MCF 10A (cell line): ENCODE results near the gene RICTOR. TPM values are rescaled to one million over a fixed set of nuclear protein-coding genes. Genes with fewer than 3 reads are reported as not detected.

Experiments used
- BruUV-seq: library from RNA; stranded (reverse); fragments of 400-500 nt; replicated peaks from 2 replicates; lab custom pipeline; 2021; lab: Mats Ljungman, UMichigan
- CTCF ChIA-PET: fragments of 300-600 bp; sonication (Branson Sonifier 250); formaldehyde crosslinking; extraction: SDS; loops from one replicate; lab custom pipeline; 2021; ENCODE audit warnings: antibody characterized with exemption, inconsistent platforms; lab: Yijun Ruan, JAX
- POLR2A ChIA-PET: fragments of 300-600, 350-650 bp; sonication (Branson Sonifier 250); formaldehyde crosslinking; extraction: SDS; loops from one replicate; lab custom pipeline; 2020; ENCODE audit warnings: antibody characterized with exemption, inconsistent platforms; lab: Yijun Ruan, JAX
- DNase-seq: peaks from one replicate; pipeline ENCODE4 v3.0.0-alpha.2; 2018; ENCODE audit not compliant: unreplicated experiment
- H3K27ac Mint-ChIP-seq: one replicate; pipeline ENCODE4 v1.8.0; 2022; ENCODE audit warnings: mild to moderate bottlenecking, low read depth, mixed read lengths; ENCODE audit not compliant: unreplicated experiment
- H3K27me3 Mint-ChIP-seq: one replicate; pipeline ENCODE4 v1.8.0; 2022; ENCODE audit warnings: mixed read lengths; ENCODE audit not compliant: insufficient read depth, unreplicated experiment
- H3K36me3 Mint-ChIP-seq: one replicate; pipeline ENCODE4 v1.8.0; 2022; ENCODE audit warnings: mild to moderate bottlenecking, moderate library complexity, mixed read lengths; ENCODE audit not compliant: insufficient read depth, unreplicated experiment
- H3K4me1 Mint-ChIP-seq: one replicate; pipeline ENCODE4 v1.8.0; 2022; ENCODE audit warnings: mixed read lengths; ENCODE audit not compliant: insufficient read depth, unreplicated experiment
- H3K4me3 Mint-ChIP-seq: one replicate; pipeline ENCODE4 v1.8.0; 2022; ENCODE audit warnings: mild to moderate bottlenecking, moderate library complexity, mixed read lengths; ENCODE audit not compliant: unreplicated experiment
- H3K9me3 Mint-ChIP-seq: one replicate; pipeline ENCODE4 v1.8.0; 2022; ENCODE audit warnings: mixed read lengths; ENCODE audit not compliant: unreplicated experiment
- CTCF ChIP-seq: fragments of 200-600 bp; IDR thresholded peaks from one replicate; pipeline ENCODE4 v1.8.0; 2022; ENCODE audit warnings: antibody characterized with exemption, mild to moderate bottlenecking; ENCODE audit not compliant: unreplicated experiment
- intact Hi-C: fragments of 100-400 bp; cut with micrococcal nuclease; formaldehyde crosslinking; loops from 2 replicates; pipeline ENCODE4 v1.14.1; 2022
- total RNA-seq: library from RNA; stranded (reverse); gene quantifications from 2 replicates; pipeline ENCODE4 v1.2.3, GENCODE V29; 2022

The RICTOR gene
- total RNA-seq, 1 experiment from 2014 or later, result 25.7 TPM

GRCh38 chr5:39062530-39062929 is 11.7 kb downstream of the RICTOR start:
- peak overlapping the region; percentile 43 for H3K27ac Mint-ChIP-seq
- CTCF ChIA-PET, result no interaction called here

GRCh38 chr5:39062104-39062503 is 12.1 kb downstream of the RICTOR start:
- no peak for TF ChIP-seq CTCF
- intact Hi-C loops, result no loop called here
- CTCF ChIA-PET, result no interaction called here
- no TSS peak for BruUV-seq
- peak overlapping the region; percentile 43 for H3K27ac Mint-ChIP-seq
- H3K4me3 Mint-ChIP-seq, result no peak overlapping the region
- POLR2A ChIA-PET, result interaction anchor here (0.7 to 7.6 kb wide), 3 partner anchors 11 to 41 kb away, joined by 4 to 55 read pairs (median 4); partner anchors contain the start of gene RICTOR
- no peak for DNase-seq
- H3K36me3 Mint-ChIP-seq, result no peaks in the 10 kb centered on the region
- H3K4me1 Mint-ChIP-seq, result peaks cover 23% of the 10 kb centered on the region
- H3K27me3 Mint-ChIP-seq, result no peaks in the 10 kb centered on the region
- H3K9me3 Mint-ChIP-seq, result no peaks in the 10 kb centered on the region

More at GRCh38 chr5:39062530-39062929, 11.7 kb downstream of the RICTOR start:
- intact Hi-C loops, result no loop called here
- Mint-ChIP-seq H3K4me1 (peaks cover 23% of the 10 kb centered on the region), H3K4me3 (no peak overlapping the region), H3K27me3 (no peaks in the 10 kb centered on the region), H3K36me3 (no peaks in the 10 kb centered on the region), H3K9me3 (no peaks in the 10 kb centered on the region)
- DNase-seq, result no peak
- BruUV-seq, result no TSS peak
- POLR2A ChIA-PET, result interaction anchor here (0.7 to 7.6 kb wide), 3 partner anchors 11 to 41 kb away, joined by 4 to 55 read pairs (median 4); partner anchors contain the start of gene RICTOR
- TF ChIP-seq CTCF, result no peak

GRCh38 chr5:39059064-39059463 is 15.1 kb downstream of the RICTOR start:
- H3K4me3 Mint-ChIP-seq, result no peak overlapping the region
- peaks cover 28% of the 10 kb centered on the region for H3K4me1 Mint-ChIP-seq
- DNase-seq, result no peak
- H3K27ac Mint-ChIP-seq, result no peak overlapping the region
- H3K27me3 Mint-ChIP-seq, result no peaks in the 10 kb centered on the region
- no peaks in the 10 kb centered on the region for H3K36me3 Mint-ChIP-seq
- TF ChIP-seq CTCF, result no peak
- no TSS peak for BruUV-seq
- intact Hi-C loops, result no loop called here
- CTCF ChIA-PET, result interaction anchor here (1.3 kb wide), 1 partner anchor 22 kb away, joined by 3 read pairs; no protein-coding TSS in a partner anchor
- POLR2A ChIA-PET, result interaction anchor here (7.6 kb wide), 1 partner anchor 14 kb away, joined by 55 read pairs; the partner anchor contains the start of gene RICTOR
- H3K9me3 Mint-ChIP-seq, result no peaks in the 10 kb centered on the region

- no TSS peak for BruUV-seq
- Mint-ChIP-seq H3K36me3 (no peaks in the 10 kb centered on the region), H3K27ac (no peak overlapping the region), H3K4me1 (peaks cover 24% of the 10 kb centered on the region), H3K4me3 (peak overlapping the region; percentile 47), H3K9me3 (no peaks in the 10 kb centered on the region), H3K27me3 (no peaks in the 10 kb centered on the region)
- no peak for TF ChIP-seq CTCF
- CTCF ChIA-PET, result no interaction called here
- intact Hi-C loops, result no loop called here
- POLR2A ChIA-PET, result interaction anchor here (2.1 to 7.6 kb wide), 2 partner anchors 14 to 15 kb away, joined by 5 to 55 read pairs; partner anchors contain the start of gene RICTOR
- DNase-seq, result no peak
Observed at GRCh38 chr5:39058178-39058921, 15.8 kb downstream of the RICTOR start.
